Ovary (tissue), 10 donors: Measurements from ENCODE around the gene ATRNL1. TPM values are rescaled to one million over a fixed set of nuclear protein-coding genes. Genes with fewer than 3 reads are reported as not detected.

Source experiments
- DNase-seq, 5 donors: peaks; one replicate each; pipeline ENCODE4 v3.0.0-alpha.2; 2019 to 2020
- H3K27ac ChIP-seq, 2 donors: fragments of 200-600 bp; one replicate each; pipeline versions ENCODE4 v1.5.1 to v1.8.0; 2019 to 2022
- H3K27me3 ChIP-seq: fragments of 200-600 bp; one replicate; pipeline ENCODE4 v1.8.0; 2022
- H3K36me3 ChIP-seq: fragments of 200-600 bp; sonication (generic); one replicate; pipeline ENCODE4 v1.5.1; 2019
- H3K4me1 ChIP-seq: one replicate; pipeline ENCODE4 v1.8.1; 2013; ENCODE audit warnings: mild to moderate bottlenecking, moderate library complexity; ENCODE audit not compliant: insufficient read depth
- H3K4me3 ChIP-seq: fragments of 200-600 bp; sonication (generic); one replicate; pipeline ENCODE4 v1.5.1; 2017
- H3K9me3 ChIP-seq, 2 donors: fragments of 200-600 bp in 1 of 2; sonication (generic) in 1 of 2; one replicate each; pipeline versions ENCODE4 v1.5.1 to v1.8.1; 2013 to 2019; ENCODE audit warnings: mild to moderate bottlenecking in 1 of 2, moderate library complexity in 1 of 2
- EP300 ChIP-seq: sonication (generic); formaldehyde crosslinking; IDR thresholded peaks from one replicate; pipeline ENCODE4 v1.6.1; 2017; ENCODE audit warnings: antibody characterized with exemption
- POLR2A ChIP-seq: fragments of 450-650 bp; IDR thresholded peaks from one replicate; pipeline ENCODE4 v1.6.1; 2017; ENCODE audit warnings: antibody characterized with exemption, mild to moderate bottlenecking, moderate library complexity
- WGBS, 3 donors: extraction: QIAGEN DNeasy Blood & Tissue Kit in 1 of 3; methylation state at CpG; one replicate each; pipeline versions ENCODE4 v1.1.5 to v1.1.7; 2013 to 2017; 5-methylcytosine and 5-hydroxymethylcytosine counted together
- intact Hi-C, 4 donors: fragments of 100-400 bp; cut with DNase I; formaldehyde crosslinking; loops; one replicate each; pipeline versions ENCODE4 v1.11.0 to v1.15.1; 2022 to 2023
- long read RNA-seq, 3 donors: library from polyadenylated mRNA in 2 of 3; unstranded in 2 of 3; transcript quantifications; one replicate each; pipeline ENCODE4 v2.0.0 and lab custom pipeline, GENCODE V29; 2021 to 2026
- polyA plus RNA-seq, 2 donors: library from polyadenylated mRNA; stranded (reverse); fragments of 200-250 nt in 1 of 2; fragments of 350-450 nt in 1 of 2; fragmentation: Illumina TruSeq in 1 of 2; extraction: RNeasy Lipid Tissue Mini Kit (QIAGEN cat#74804) in 1 of 2; gene quantifications; one replicate each; pipeline ENCODE4 v1.2.3, GENCODE V29; 2013 to 2014
- total RNA-seq, 7 donors: library from RNA; depleted of rRNA in 2 of 7; stranded (reverse); fragments of >200 nt in 2 of 7; fragmentation: NEBNext Ultra II Directional in 3 of 7; extraction: Animal tissue kit (Norgen Biotek cat#: 25700) in 3 of 7; gene quantifications; one replicate each; pipeline versions ENCODE4 v1.1.0 to v1.2.4, GENCODE V29; 2016 to 2023
- TF ChIP-seq, protein P1 (sequence below), 3 donors: fragments of 450-650 bp in 2 of 3; fragments of 200-600 bp in 1 of 3; IDR thresholded peaks; one replicate each; pipeline versions ENCODE4 v1.5.1 to v1.8.0; 2016 to 2022; ENCODE audit warnings: antibody characterized with exemption in 3 of 3, mild to moderate bottlenecking in 1 of 3
- donor health status: DM: no; HTN: no; CAD: no; lungs with moderate emphysema.
- donor health status: DM: no; HTN: no; CAD: no.
- donor health status: Bipolar disorder and iron deficiency.
- donor health status: DM: yes; HTN: yes; CAD: no.
- donor health status: DM: no; HTN: no; CAD: no.
- donor health status: DM: yes; HTN: yes; CAD: no.

ATRNL1 gene, protein sequence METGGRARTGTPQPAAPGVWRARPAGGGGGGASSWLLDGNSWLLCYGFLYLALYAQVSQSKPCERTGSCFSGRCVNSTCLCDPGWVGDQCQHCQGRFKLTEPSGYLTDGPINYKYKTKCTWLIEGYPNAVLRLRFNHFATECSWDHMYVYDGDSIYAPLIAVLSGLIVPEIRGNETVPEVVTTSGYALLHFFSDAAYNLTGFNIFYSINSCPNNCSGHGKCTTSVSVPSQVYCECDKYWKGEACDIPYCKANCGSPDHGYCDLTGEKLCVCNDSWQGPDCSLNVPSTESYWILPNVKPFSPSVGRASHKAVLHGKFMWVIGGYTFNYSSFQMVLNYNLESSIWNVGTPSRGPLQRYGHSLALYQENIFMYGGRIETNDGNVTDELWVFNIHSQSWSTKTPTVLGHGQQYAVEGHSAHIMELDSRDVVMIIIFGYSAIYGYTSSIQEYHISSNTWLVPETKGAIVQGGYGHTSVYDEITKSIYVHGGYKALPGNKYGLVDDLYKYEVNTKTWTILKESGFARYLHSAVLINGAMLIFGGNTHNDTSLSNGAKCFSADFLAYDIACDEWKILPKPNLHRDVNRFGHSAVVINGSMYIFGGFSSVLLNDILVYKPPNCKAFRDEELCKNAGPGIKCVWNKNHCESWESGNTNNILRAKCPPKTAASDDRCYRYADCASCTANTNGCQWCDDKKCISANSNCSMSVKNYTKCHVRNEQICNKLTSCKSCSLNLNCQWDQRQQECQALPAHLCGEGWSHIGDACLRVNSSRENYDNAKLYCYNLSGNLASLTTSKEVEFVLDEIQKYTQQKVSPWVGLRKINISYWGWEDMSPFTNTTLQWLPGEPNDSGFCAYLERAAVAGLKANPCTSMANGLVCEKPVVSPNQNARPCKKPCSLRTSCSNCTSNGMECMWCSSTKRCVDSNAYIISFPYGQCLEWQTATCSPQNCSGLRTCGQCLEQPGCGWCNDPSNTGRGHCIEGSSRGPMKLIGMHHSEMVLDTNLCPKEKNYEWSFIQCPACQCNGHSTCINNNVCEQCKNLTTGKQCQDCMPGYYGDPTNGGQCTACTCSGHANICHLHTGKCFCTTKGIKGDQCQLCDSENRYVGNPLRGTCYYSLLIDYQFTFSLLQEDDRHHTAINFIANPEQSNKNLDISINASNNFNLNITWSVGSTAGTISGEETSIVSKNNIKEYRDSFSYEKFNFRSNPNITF (N-terminal part only)
- total RNA-seq (100 to 1,000 TPM in 2 of 7 donors, 10 to 100 TPM in 5; 54.7 to 119 (median 85.3) TPM), polyA plus RNA-seq (10 to 100 TPM in 1 of 2 donors, 1 to 10 TPM in 1; 8.1 to 42.4 TPM)
- long read RNA-seq, donor 1, partial matches to known transcripts, result 1 of 6 reads
- long read RNA-seq, donor 1, other reads (novel, unspliced or antisense), result 5 of 6 reads
- long read RNA-seq, donor 2, transcript ATRNL1-209 (8 exons, 1,818 nt), result major isoform, 10 of 10 reads
- long read RNA-seq, donor 2, partial matches to known transcripts, result 0 of 10 reads
- long read RNA-seq, donor 2, other reads (novel, unspliced or antisense), result 0 of 10 reads
- long read RNA-seq, donor 3, full-length matches to known transcripts, result 17 of 28 reads
- long read RNA-seq, donor 3, partial matches to known transcripts, result 5 of 28 reads
- long read RNA-seq, donor 3, other reads (novel, unspliced or antisense), result 6 of 28 reads

DNA sequence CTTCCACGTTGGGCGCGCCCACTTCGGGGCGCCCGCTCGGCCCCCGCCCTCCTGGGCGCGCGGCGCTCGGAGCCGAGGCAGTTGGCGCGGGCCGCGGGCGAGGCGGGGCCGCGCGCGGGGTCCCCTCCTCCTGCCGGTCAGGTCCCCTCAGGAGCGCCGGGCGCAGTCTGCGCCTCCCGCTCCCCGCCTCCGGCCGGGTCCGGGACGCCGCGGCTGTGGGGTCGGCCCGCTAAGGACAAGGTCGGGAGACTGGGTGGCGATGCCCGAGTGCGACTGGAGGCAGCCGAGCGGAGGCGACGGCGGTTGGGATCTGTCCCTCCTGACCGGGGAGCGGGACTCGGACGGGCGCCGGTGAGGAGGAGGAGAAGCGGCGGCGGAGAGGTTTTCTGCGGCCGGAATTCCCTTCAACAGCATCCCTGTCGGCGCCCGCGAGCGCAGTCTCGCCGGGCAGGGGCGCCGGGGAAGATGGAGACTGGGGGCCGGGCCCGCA, at the start of gene ATRNL1:
Gene ATRNL1, plus strand, starts transcription at position 80 of the 490 bp plus-strand sequence. Its CDS starts 386 bp downstream, at position 466.
- H3K9me3 ChIP-seq, result no peaks in the 10 kb centered on the region
- no peaks in the 10 kb centered on the region for H3K36me3 ChIP-seq
- peak within 1 kb of the TSS; percentile 76 for H3K4me3 ChIP-seq
- WGBS, 3 donors, result 0% methylated on average over 29 to 70 of the region's 70 CpGs
- intact Hi-C loops, result loop anchor here in 2 of 4 donors (10.0 kb wide), 2 partner anchors 69 to 99 kb away; no protein-coding TSS in a partner anchor
- H3K4me1 ChIP-seq, result no peaks in the 10 kb centered on the region
- peak within 1 kb of the TSS; percentile 88 to 99 for H3K27ac ChIP-seq
- TF ChIP-seq, protein P1, sequence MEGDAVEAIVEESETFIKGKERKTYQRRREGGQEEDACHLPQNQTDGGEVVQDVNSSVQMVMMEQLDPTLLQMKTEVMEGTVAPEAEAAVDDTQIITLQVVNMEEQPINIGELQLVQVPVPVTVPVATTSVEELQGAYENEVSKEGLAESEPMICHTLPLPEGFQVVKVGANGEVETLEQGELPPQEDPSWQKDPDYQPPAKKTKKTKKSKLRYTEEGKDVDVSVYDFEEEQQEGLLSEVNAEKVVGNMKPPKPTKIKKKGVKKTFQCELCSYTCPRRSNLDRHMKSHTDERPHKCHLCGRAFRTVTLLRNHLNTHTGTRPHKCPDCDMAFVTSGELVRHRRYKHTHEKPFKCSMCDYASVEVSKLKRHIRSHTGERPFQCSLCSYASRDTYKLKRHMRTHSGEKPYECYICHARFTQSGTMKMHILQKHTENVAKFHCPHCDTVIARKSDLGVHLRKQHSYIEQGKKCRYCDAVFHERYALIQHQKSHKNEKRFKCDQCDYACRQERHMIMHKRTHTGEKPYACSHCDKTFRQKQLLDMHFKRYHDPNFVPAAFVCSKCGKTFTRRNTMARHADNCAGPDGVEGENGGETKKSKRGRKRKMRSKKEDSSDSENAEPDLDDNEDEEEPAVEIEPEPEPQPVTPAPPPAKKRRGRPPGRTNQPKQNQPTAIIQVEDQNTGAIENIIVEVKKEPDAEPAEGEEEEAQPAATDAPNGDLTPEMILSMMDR (IDR thresholded peaks at IDR 0.05), result no peak
- TF ChIP-seq POLR2A (peak; percentile 51), EP300 (no peak)
- no peaks in the 10 kb centered on the region for H3K27me3 ChIP-seq
- peak in 4 of 5 donors; percentile 68 to 78 (median 68) for DNase-seq

DNA sequence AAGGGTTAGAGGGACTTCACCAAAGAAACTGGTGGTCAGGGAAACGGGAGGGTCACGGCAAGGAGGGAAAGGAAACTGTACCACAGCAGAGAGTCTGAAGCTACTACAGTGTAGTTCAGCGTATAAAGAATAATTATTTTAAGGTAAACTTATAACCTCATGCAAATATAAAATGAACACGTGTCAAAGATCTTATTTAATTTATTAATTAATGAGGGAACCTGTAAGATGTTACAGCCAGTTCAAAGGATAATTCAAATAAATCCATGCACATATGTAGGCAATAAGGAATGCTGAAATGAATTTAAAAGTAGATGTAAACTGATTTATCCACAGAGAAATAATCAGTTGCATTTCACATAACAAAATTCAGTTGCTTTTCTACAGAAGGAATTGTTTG, 49.4 kb upstream of the ATRNL1 start:
- Histone ChIP-seq H3K27ac (no peak overlapping the region), H3K36me3 (no peaks in the 10 kb centered on the region), H3K9me3 (no peaks in the 10 kb centered on the region), H3K4me1 (peaks cover 2% of the 10 kb centered on the region), H3K27me3 (no peaks in the 10 kb centered on the region), H3K4me3 (no peak overlapping the region)
- 82 to 94% (median 91%) methylated on average over 4 of the region's 4 CpGs for WGBS, 3 donors
- TF ChIP-seq, protein P1 (IDR thresholded peaks at IDR 0.05), result no peak
- TF ChIP-seq EP300, result no peak
- no peak for TF ChIP-seq POLR2A
- intact Hi-C loops, result no loop called here
- no peak for DNase-seq

DNA sequence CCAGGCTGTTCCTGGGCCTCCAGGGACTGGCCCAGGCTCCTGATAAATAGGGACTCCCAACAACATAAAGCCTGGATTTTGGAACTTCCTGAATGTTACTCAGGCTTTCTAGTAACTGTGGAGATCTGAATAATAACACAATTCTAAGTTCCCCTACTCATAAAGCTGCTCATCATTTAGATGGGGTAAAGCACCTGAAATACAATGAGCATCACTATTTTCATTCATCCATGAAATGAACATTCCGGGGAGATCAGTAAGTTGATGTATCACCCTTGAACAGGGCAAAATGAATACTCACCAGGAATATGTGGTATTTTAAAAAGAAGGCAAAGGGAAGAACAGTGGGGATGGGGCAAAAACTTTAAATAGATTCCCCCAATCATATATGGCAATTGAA, 48.3 kb upstream of the ATRNL1 start:
- H3K36me3 ChIP-seq, result no peaks in the 10 kb centered on the region
- DNase-seq, result no peak
- no peak overlapping the region for H3K27ac ChIP-seq
- H3K4me1 ChIP-seq, result peaks cover 2% of the 10 kb centered on the region
- no peak for TF ChIP-seq POLR2A
- TF ChIP-seq EP300, result no peak
- TF ChIP-seq, protein P1 (IDR thresholded peaks at IDR 0.05), result no peak
- H3K4me3 ChIP-seq, result no peak overlapping the region
- intact Hi-C loops, result no loop called here
- WGBS, 3 donors, result 91 to 93% (median 91%) methylated on average over 1 of the region's 1 CpG
- no peaks in the 10 kb centered on the region for H3K9me3 ChIP-seq
- H3K27me3 ChIP-seq, result no peaks in the 10 kb centered on the region
